Kidney tubule cell (primary cell): ENCODE data around the gene RICTOR.
"Not testable (repeated sequence)": the region's sequence is repeated elsewhere in the genome, so short reads cannot be mapped to it uniquely, and the experiment has no call there.

Experiments
- DNase-seq: peaks from one replicate; pipeline ENCODE4 v3.0.0-alpha.2; 2018; ENCODE audit warnings: low spot score

The RICTOR gene

DNA sequence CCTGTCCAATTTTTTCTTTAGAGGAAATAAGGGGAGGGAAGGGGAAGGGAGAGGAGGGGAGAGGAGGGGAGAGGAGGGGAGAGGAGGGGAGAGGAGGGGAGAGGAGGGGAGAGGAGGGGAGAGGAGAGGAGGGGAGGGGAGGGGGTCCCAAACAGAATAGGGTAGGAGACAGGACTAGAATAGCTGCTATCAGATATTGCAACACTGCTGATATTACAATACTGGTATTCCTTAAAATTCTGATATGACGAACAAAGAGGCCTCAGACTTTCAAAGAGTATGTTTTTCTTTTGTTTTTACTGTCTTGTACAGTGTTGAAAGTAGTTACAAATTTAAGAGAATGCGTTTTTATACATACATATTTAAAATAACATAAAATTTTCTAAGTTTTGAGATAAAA lies 67.5 kb downstream of the RICTOR start:
- no peak for DNase-seq

DNA sequence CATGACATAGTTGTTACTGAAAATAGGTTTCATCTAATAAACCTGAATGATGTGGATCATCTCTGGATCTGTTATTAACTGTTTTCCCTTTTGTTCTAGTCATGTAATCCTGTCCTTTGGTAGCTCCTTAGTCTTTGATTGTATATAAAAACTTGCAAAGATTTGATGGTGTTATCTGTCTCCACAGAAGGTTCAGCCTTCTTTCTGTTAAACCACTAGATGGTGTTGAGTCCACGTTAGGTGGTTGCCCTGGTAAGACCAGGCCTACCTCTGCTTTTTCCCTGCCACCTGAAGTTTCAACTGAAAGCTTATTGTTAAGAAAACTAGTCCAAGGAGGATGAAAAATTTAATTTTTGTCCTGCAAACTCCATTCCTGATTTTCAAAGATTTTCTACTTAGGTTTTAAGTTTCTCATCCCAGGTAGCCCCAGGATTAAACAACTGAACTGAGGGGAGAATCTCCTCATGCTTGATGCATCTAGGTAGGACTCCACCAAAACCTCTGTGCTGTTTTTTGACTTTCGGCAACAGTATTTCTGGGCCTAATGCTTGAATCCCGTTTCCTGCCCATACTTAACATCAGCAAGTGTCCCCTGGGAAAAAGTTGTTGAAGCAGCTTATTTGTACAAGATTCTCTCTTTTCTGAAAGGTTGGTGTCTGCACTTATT lies 68.5 kb downstream of the RICTOR start:
- DNase-seq: peak; percentile 30

DNA sequence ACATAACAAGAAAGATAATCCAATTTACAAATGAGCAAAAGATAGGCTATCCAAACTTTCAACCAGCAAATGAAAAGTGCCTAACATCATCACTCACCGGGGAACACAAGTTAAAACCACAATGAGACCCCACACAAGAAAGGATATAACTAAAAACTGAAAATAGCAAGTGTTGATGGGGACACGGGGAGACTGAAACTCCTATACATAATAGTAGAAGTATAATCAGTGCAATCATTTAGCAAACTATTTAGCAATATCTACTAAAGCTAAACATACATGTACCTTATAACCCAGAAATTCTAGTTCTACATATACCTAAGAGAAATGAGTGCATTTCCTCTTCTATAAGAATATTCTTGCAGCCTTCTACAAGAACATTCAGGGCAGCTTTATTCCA lies 72.5 kb downstream of the RICTOR start:
- no peak for DNase-seq

DNA sequence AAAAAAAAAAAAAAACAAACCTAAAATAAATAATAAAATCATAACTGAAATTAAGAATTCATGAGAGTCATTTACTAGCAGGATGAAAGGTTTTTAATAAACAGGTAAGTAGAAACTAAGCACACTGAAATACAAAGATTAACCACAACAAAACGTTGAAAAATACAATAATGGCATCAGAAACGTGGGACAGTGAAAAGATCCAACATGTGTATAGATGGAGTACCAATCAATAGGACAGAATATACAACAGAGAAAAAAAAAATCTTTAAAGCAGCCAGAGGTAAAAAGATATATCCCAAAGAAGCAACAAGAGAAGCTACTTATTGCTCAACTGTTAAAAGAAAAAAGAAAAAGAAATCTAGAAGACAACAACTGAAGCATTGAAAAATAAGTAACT lies 75.2 kb downstream of the RICTOR start:
- no peak for DNase-seq

DNA sequence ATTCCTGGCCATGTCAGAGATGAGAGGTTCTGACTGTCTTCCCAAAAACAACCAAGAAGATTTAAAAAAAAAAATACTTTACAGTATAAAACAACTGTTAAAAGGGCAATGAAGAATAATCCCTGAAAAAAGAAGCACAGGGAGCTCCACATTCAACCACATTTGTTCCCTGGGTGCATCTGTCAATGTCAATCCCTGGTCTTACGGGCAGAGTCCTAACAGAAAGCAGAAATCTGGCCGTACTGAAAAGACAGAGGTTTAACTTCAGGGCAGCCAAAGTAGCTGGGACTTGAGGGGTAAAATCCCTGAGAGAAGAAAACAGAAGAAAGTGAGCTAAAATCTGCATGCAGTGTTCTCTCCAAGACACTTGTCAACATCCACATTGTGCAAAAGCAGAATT lies 76.6 kb downstream of the RICTOR start:
- DNase-seq: no peak

DNA sequence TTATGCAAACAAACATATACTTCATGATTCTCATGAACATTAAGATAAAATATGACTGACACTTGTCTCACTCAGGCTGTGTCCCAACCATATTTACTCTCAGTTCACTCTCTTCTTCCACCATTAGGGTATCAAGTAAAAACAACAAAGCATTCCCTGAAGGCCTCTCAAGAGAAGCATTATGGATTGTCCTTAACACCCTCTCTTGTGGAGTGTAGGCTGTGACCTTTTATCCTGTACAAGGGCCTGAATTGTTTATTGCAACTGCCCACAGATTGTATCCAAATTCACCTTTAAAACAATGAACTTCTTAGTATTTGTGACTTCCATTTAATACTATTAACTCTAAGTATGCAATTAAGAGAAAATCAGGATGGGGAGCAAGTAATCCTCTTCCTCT lies 78.1 kb downstream of the RICTOR start:
- no peak for DNase-seq

DNA sequence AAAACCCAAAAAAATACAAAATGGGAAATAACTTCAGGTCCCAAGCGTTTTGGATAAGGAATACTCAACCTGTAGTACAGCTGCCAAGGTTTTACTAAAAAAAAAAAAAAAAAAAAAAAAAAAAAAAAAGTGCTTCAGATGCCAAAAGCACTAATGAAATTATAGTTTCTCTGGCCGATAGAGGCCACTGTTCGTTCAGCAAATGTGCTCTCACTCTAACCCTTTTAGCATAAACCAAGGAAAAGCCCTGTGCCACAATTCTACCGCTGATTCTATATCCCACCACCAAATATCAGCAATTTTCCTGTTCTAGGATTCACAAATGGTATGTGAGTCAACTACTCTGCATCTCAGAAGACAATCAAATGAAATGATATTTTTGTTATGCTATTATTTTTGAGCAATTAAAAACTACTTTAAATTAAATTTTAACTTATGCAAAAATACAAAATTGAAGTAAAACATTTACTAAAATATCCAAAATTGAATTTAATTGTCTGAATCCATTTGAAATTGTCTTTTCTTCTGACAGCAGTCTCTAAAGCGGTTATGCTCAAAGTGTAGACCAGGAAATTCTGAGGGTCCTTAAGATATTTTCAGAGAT lies 79.8 kb downstream of the RICTOR start:
- peak; percentile 70 for DNase-seq

DNA sequence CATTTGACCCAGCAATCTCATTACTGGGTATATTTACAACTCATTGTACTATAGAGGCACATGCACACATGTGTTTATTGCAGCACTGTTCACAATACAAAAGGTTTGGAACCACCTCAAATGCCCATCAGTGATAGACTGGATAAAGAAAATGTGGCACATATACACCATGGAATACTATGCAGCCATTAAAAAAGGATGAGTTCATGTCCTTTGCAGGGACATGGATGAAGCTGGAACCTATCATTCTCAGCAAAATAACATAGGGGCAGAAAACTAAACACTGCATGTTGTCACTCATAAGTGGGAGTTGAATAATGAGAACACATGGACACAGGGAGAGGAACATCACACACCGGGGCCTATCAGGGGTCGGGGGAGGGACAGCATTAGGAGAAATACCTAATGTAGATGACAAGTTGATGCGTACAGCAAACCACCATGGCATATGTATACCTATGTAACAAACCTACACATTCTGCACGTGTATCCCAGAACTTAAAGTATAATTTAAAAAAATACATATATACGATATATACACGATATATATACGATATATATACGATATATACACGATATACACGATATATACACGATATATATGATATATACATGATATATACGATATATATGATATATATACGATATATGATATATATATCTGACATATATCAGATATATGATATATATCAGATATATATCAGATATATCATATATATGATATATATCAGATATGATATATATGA lies 84.1 kb downstream of the RICTOR start:
- not testable (repeated sequence) for DNase-seq

DNA sequence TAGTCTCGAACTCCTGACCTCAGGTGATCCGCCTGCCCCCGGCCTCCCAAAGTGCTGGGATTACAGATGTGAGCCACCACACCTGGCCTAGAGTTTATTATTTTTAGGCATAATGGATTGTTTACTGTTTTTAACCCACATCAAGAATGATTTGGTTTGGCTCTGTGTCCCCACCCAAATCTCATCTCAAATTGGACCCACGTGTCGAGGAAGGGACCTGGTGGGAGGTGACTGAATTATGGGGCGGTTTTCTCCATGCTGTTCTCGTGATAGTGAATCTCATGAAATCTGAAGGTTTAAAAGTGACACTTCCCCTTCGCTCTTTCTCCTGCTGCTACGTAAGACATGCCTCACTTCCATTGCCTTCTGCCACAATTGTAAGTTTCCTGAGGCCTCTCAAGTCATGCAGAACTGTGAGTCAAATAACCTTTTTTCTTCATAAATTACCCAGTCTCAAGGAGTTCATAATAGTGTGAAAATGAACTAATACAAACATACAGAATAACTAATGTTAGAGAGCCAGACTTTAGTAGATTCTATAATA lies 88.2 kb downstream of the RICTOR start:
- no peak for DNase-seq

DNA sequence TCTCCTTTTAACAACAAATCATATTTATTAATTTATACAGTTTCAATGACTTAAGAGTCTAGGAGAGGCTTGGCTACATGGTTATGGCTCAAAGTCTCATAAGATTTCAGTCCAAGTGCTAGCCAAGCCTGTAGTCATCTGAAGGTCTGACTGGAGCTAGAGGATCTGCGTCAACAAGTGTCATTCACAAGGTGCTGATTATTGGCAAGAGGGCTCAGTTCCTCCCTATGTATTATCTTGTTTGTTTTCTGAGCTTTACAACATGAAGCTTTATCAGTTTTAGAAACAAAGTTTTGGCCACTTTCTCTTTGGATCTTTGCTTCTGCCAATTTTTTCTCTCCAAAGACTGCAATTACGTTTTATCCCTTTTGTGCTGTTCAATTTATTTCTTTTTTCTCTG lies 94.7 kb downstream of the RICTOR start:
- no peak for DNase-seq

DNA sequence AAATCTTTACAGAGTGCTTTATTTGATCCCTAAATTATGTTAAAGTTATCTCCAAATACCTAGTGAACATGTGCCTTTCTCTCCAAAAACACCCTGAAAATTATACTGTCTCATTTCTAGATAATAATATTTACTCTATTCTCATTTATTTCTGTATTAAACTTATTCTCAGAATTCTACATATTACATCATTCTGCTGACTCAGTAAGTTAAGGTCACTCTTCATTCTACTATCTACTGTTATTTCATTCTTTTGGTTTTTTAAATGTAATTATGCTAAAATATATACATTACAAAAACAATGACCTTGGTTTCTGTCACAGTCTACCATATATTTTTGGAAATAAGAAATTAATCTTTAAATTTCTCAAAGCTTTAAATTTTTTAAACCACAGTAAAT lies 96.2 kb downstream of the RICTOR start:
- no peak for DNase-seq

DNA sequence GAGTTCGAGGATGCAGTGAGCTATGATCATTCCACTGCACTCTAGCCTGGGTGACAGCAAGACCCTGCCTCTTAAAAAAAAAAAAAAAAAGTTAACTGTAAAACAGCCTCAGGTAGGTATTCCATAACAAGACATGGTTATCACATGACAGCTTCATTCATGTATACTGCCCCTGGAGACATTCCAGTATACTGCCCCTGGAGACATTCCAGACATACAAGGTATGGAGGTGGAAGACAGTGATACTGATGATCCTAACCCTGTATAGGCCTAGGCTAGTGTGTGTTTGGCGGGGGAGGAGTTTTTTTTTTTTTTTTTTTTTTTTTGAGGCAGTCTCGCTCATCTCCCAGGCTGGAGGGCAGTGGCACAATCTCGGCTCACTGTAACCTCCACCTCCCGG lies 105.5 kb downstream of the RICTOR start:
- DNase-seq: no peak

DNA sequence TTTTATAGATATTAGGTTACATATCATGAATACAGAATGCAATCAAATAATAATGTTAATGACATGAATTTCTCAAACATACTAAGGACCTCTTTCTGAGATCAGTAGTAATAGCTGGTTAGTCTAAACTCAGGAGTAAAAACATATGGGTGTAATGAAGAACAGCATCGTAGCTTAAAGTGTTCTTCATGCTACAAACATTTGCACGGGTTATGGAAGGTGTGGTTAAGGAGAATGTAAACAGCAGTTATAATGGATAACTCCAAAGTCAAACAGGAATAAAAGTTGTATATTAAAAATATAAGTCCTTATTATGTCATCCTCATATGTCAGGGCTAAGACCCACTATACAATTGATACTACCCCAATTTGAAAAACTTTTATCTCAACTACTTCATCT lies 112.5 kb downstream of the RICTOR start:
- no peak for DNase-seq

DNA sequence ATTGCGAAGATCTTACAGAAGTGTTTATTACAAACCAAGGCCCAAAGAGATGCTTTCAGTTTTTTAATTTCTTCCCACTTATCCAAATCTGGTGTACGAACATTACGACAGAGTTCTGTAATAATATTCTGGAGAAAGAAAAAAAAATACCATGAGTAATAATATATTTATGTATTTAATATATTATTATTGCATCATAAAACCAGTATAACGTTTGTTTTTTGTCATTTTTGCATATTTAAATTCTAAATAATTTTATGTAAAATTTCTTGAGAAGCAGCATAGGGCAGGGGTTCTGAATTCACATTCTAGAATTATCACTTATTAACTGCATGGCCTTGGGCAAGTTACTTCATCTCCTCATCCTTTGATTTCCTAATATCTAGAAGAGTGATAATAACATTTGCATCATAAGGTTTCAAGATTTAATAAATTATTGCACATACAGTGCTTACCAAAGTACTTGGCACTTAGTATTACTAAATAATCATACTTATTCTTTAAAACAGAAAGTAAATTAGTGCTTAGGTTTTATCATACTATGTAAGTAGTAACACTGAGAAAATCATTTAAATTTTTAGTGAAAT lies 120.7 kb downstream of the RICTOR start:
- no peak for DNase-seq

DNA sequence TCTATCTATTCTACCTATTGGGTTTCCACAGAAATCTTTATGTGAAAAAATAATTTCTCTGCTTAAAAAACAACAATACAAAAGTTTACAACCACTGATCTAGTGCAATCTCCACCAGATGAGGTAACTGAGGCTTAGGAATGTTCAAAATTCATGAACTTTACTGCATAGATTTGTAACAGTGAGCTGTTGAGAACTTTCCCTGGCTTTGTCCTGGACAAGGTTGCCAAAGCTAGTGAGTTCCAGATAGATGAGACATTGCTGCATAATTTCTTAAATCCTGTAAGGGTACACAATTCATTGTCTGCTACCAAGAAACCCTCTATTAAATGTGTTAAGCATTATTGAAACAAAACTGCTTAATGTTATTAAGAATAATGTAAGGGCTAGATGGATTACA lies 125.7 kb downstream of the RICTOR start:
- no peak for DNase-seq

DNA sequence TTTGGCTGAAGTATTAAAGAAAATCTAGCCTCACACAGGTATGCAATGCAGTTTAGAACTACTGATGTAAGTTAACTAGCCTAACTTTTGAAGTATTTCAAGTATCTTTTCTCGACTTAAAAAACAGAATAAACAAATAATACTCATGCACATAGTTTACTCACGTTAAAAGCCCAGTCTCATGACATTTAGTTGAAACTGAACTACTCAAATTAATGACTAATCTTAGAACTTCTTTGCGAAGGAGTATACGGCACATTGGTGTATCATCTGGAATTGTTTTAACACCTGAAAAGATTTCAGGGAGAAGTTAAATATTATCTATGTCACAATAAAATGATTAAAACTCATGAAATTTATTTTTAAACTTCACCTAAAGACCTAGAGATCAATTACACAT lies 129.9 kb downstream of the RICTOR start:
- DNase-seq: no peak

DNA sequence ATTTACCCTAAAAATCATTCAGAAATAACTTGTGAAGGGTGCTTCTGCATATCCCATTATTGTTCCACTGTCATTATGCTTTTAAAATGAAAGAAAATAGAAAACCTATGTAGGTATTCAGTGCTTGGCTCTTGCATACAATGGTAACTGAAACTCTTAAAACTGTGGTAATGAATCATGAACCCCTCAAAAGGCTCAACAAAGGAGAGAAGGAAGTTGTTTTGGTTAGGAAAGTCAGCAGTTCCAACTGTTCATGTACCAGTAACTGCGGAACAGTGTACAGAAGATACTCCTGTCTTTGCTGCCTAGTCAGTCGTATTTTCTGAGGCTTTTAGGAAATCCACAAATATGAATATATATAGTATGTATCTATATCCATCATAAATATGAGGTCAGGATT lies 132.3 kb downstream of the RICTOR start:
- no peak for DNase-seq

DNA sequence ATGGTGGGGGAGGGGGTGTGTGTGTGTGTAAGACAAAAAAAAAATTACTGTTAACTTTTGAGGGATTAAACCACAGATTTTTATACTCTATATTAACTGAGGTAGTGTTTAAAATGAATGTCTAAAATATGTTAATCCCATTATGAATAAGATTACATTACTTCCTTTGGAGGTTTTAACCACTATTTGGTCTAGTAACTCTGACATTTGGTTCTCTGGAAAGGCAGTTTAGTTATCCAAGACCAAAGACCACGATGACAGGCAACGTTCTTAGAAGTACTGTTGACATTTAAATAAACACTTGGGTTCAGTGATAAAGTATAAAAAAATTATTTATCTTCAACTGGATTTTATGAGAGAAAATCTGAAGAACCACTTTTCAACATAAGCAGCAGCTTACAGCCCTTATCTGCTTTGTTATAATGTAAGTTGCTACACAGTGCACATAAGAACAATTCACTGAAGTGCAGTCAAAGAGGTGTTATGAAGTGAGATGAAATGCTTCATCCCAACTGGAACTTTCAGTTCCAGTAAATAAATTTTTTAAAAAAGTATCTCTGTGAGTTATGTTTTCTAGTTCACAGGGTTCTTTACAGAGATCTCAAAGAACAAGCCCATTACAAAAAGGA lies 133.9 kb downstream of the RICTOR start:
- DNase-seq: peak; percentile 7

DNA sequence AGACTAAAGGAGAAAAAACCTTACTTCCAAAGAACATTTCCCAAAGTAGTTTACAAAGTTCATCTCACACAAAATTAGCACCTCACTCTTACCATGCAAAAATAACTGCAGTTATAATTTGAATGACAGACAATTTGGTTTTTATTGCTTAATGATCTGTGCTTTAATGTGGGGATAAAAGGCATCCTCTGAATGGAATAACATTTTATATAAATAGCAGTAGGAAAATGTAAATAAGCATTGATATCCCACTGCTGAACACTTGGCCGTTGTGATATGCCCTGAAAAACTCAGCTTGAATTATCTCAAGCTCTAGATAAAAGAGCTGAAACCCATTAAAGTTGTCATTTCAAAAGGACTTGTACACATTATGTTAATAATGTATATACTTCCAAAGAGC lies 135.2 kb downstream of the RICTOR start:
- DNase-seq: no peak

DNA sequence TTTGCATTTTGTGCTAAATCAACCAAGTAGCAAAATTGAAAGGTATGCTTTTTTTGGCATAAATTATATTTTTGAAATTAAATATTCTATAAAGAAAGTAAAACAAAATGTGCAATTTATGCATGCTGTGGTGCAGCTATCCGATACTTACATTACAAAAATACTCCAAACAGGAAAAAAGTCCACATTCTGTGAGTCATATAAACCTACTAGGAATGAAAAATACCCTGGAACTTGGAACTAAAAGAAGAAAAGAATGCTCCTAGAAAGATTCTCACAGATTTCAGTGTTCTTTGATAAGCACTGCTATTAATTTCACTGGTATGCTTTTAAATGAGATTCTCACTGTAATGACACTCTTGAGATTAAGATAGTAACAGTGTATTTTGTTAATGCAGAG lies 135.8 kb downstream of the RICTOR start:
- no peak for DNase-seq

DNA sequence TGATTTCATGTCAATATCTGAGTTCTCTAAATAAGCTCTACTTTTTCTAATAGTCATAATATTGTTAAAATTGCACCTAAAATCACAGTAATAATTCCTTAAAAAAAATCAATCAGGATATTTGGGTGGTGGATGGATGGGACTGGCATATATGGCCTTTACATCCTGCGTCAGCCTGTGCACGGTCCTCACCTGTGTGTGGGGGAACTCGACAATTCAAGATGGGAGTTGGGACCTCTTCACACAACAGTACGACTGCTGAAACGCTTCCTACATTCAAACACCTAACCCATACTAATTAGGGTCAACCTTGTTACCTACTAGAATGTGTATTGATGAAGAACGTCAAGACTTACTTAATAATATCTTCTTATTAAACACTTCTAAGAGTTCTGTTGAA lies 137.9 kb downstream of the RICTOR start:
- DNase-seq: no peak

DNA sequence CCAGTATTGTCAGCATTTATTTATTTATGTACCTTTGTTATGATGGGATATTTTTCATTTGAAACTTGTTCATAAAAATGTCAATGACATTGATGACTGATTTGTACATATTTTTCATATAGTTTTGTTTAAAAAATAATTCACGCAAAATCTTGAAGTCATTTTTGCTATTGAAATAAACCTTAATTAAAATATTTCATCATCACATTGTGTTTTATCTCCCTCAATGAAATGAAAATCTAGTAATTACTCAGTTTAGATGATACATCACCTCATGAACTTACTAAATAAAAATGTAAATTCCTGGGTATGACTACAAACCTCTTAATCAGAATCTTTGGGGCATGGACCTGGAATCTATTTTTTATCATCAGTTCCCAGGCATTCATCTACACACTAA lies 138.8 kb downstream of the RICTOR start:
- DNase-seq: no peak
